ENCODE measurements around the gene THAP12.
"Not testable (repeated sequence)": the region's sequence is repeated elsewhere in the genome, so short reads cannot be mapped to it uniquely, and the experiment has no call there.

Gene THAP12
- long read RNA-seq, donor 1, transcript THAP12-201 (5 exons, 3,300 nt): major isoform, 13 of 24 reads
- long read RNA-seq, donor 1, partial matches to known transcripts: 7 of 24 reads
- long read RNA-seq, donor 1, other reads (novel, unspliced or antisense): 0 of 24 reads
- long read RNA-seq, donor 2, transcript THAP12-203 (6 exons, 882 nt): minor isoform, 6 of 20 reads
- long read RNA-seq, donor 2, transcript THAP12-201 (5 exons, 3,300 nt): major isoform, 9 of 20 reads
- long read RNA-seq, donor 2, partial matches to known transcripts: 5 of 20 reads
- long read RNA-seq, donor 2, other reads (novel, unspliced or antisense): 0 of 20 reads
- long read RNA-seq, donor 3, transcript THAP12-201 (5 exons, 3,300 nt): major isoform, 6 of 6 reads
- long read RNA-seq, donor 3, partial matches to known transcripts: 0 of 6 reads
- long read RNA-seq, donor 3, other reads (novel, unspliced or antisense): 0 of 6 reads
- long read RNA-seq, donor 4, transcript THAP12-201 (5 exons, 3,300 nt): major isoform, 8 of 19 reads
- long read RNA-seq, donor 4, partial matches to known transcripts: 8 of 19 reads
- long read RNA-seq, donor 4, other reads (novel, unspliced or antisense): 0 of 19 reads
- long read RNA-seq, donor 5, transcript THAP12-201 (5 exons, 3,300 nt): major isoform, 17 of 21 reads
- long read RNA-seq, donor 5, partial matches to known transcripts: 0 of 21 reads
- long read RNA-seq, donor 5, other reads (novel, unspliced or antisense): 0 of 21 reads
- long read RNA-seq, donor 6, transcript THAP12-201 (5 exons, 3,300 nt): major isoform, 9 of 14 reads
- long read RNA-seq, donor 6, partial matches to known transcripts: 0 of 14 reads
- long read RNA-seq, donor 6, other reads (novel, unspliced or antisense): 0 of 14 reads
- long read RNA-seq, donor 7, transcript THAP12-201 (5 exons, 3,300 nt): major isoform, 23 of 41 reads
- long read RNA-seq, donor 7, transcript THAP12-203 (6 exons, 882 nt): minor isoform, 6 of 41 reads
- long read RNA-seq, donor 7, partial matches to known transcripts: 10 of 41 reads
- long read RNA-seq, donor 7, other reads (novel, unspliced or antisense): 0 of 41 reads
- long read RNA-seq, donor 8, transcript THAP12-201 (5 exons, 3,300 nt): major isoform, 14 of 18 reads
- long read RNA-seq, donor 8, partial matches to known transcripts: 0 of 18 reads
- long read RNA-seq, donor 8, other reads (novel, unspliced or antisense): 0 of 18 reads

GRCh38 chr11:76380977-76381719 is at the start of gene THAP12, which contains the start of gene GVQW3:
Gene THAP12 (minus strand): TSS chr11:76381132. CDS start chr11:76380836, 296 bp downstream.
Gene GVQW3 (plus strand): TSS chr11:76381323. CDS start chr11:76381829, 506 bp downstream.
- DNase-seq: peak; percentile 99

- no peak for DNase-seq
These were observed 45.7 kb upstream of the THAP12 start for GRCh38 chr11:76426660-76427059.

- no peak for DNase-seq
These were observed 44.0 kb upstream of the THAP12 start for GRCh38 chr11:76424891-76425290.

- no peak for DNase-seq
These were observed 43.4 kb upstream of the THAP12 start for GRCh38 chr11:76424379-76424778.

- no peak for DNase-seq
These were observed 39.0 kb upstream of the THAP12 start for GRCh38 chr11:76419896-76420295.

GRCh38 chr11:76415073-76415472 is 34.1 kb upstream of the THAP12 start:
- no peak for DNase-seq

GRCh38 chr11:76410851-76411357 is 30.0 kb upstream of the THAP12 start:
- DNase-seq: peak; percentile 50

- peak; percentile 48 for DNase-seq
These were observed 27.4 kb upstream of the THAP12 start for GRCh38 chr11:76408171-76408965.

GRCh38 chr11:76406359-76406758 is 25.4 kb upstream of the THAP12 start:
- no peak for DNase-seq

- not testable (repeated sequence) for DNase-seq
These were observed 20.6 kb upstream of the THAP12 start for GRCh38 chr11:76401484-76401883.

- DNase-seq: no peak
These were observed 20.0 kb upstream of the THAP12 start for GRCh38 chr11:76400967-76401366.

GRCh38 chr11:76397383-76397782 is 16.5 kb upstream of the THAP12 start:
- DNase-seq: no peak

- no peak for DNase-seq
These were observed 14.4 kb upstream of the THAP12 start for GRCh38 chr11:76395296-76395695.

GRCh38 chr11:76394411-76394810 is 13.5 kb upstream of the THAP12 start:
- no peak for DNase-seq

- no peak for DNase-seq
These were observed 11.9 kb upstream of the THAP12 start for GRCh38 chr11:76392870-76393269.

GRCh38 chr11:76391811-76392475 is 11.0 kb upstream of the THAP12 start:
- DNase-seq: no peak

GRCh38 chr11:76391021-76391420 is 10.1 kb upstream of the THAP12 start:
- no peak for DNase-seq

GRCh38 chr11:76388408-76388807 is 7.5 kb upstream of the THAP12 start:
- DNase-seq: no peak

GRCh38 chr11:76385903-76386302 is 5.0 kb upstream of the THAP12 start:
- DNase-seq: no peak

GRCh38 chr11:76382209-76382608 is 1.3 kb upstream of the THAP12 start:
- DNase-seq: no peak

Measured in right kidney (tissue), 9 donors.